Immature natural killer cell (primary cell): ENCODE data around the gene C21orf91. TPM values are rescaled to one million over a fixed set of nuclear protein-coding genes. Genes with fewer than 3 reads are reported as not detected.

Source experiments
- DNase-seq, 3 donors: peaks; one replicate each; pipeline ENCODE4 v3.0.0; 2022; ENCODE audit warnings: mixed read lengths in 1 of 3
- H3K27ac Mint-ChIP-seq, 6 donors: one replicate each; pipeline ENCODE4 v1.8.0; 2020; ENCODE audit warnings: mixed read lengths in 6 of 6, mild to moderate bottlenecking in 5 of 6, inconsistent platforms in 4 of 6, moderate library complexity in 3 of 6
- H3K27me3 Mint-ChIP-seq, 3 donors: one replicate each; pipeline ENCODE4 v1.8.0; 2020 to 2021; ENCODE audit warnings: low read depth in 3 of 3, mild to moderate bottlenecking in 3 of 3, mixed read lengths in 3 of 3, moderate library complexity in 3 of 3, inconsistent platforms in 1 of 3
- H3K36me3 Mint-ChIP-seq, 3 donors: one replicate each; pipeline ENCODE4 v1.8.0; 2020; ENCODE audit warnings: mixed read lengths in 3 of 3, inconsistent platforms in 2 of 3, mild to moderate bottlenecking in 2 of 3
- H3K4me1 Mint-ChIP-seq, 2 donors: one replicate each; pipeline ENCODE4 v1.8.0; 2020; ENCODE audit warnings: inconsistent platforms in 2 of 2, mild to moderate bottlenecking in 2 of 2, mixed read lengths in 2 of 2, moderate library complexity in 1 of 2
- H3K4me3 Mint-ChIP-seq, 5 donors: one replicate each; pipeline ENCODE4 v1.8.0; 2020; ENCODE audit warnings: mild to moderate bottlenecking in 5 of 5, mixed read lengths in 5 of 5, inconsistent platforms in 3 of 5, moderate library complexity in 3 of 5
- H3K9me3 Mint-ChIP-seq, 6 donors: one replicate each; pipeline ENCODE4 v1.8.0; 2020; ENCODE audit warnings: mild to moderate bottlenecking in 6 of 6, mixed read lengths in 6 of 6, inconsistent platforms in 4 of 6, moderate library complexity in 3 of 6
- polyA plus RNA-seq, 3 donors: library from polyadenylated mRNA; unstranded; fragments of 300-500 nt; fragmentation: Illumina TruSeq; gene quantifications; one replicate each; pipeline ENCODE4 v1.2.3, GENCODE V29; 2021

Gene C21orf91
- polyA plus RNA-seq, 3 donors from 2014 or later, result 29.5 to 41.3 (median 39.6) TPM

DNA sequence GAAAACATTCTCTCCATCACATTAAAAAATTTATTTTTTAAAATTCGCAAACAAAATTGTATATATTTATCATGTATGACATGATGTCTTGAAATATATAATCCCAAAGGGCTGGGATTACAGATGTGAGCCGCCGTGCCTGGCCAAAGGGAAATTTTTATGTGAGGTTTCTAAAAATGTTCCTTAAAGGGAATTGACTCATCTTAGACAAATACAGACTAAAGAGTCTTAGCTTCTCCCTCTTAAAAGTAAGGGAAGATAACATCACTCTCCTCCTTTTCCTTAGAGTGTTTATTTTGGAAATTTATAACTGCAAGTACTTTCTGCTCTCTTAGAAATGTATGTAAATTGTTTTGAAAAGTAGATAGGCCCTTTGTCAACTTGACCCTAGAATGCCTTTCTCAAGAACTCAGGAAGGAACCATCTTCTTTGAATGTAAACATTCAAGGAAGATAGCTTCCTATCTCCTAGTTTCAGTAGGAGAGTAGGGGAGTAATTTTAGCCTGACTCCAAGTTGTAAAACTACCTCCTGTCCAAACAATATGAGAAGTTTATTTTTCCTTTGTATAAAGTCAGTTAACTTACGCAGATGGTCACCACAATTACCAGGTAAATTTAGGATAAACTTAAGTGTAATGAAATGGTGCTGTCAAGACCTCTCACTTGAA, 59.5 kb downstream of the C21orf91 start:
- Mint-ChIP-seq H3K4me3 (no peak overlapping the region), H3K4me1 (no peaks in the 10 kb centered on the region), H3K9me3 (no peaks in the 10 kb centered on the region), H3K36me3 (no peaks in the 10 kb centered on the region), H3K27me3 (peaks cover 0 to 5% (median 2%) of the 10 kb centered on the region in 3 donors), H3K27ac (no peak overlapping the region)
- no peak for DNase-seq

DNA sequence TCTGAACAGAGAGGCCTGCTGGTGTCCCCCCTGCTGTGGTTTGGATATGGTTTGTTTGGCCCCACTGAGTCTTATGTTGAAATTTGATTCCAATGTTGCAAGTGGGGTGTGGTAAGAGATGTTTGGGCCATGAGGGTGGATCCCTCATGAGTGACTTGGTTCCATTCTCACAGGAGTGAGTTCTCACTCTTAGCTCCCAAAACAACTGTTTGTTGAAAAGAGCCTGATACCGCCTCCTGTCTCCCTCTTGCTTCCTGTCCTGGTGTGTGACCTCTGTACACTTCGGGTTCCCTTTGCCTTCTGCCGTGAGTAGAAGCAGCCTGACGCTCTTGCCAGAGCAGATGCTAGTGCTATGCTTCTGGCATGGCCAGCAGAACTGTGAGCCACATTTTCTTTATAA, 60.5 kb downstream of the C21orf91 start:
- H3K27ac Mint-ChIP-seq, result peak overlapping the region in 1 of 6 donors; percentile 40
- no peak for DNase-seq
- H3K36me3 Mint-ChIP-seq, result no peaks in the 10 kb centered on the region
- no peaks in the 10 kb centered on the region for H3K4me1 Mint-ChIP-seq
- peaks cover 0 to 5% (median 2%) of the 10 kb centered on the region in 3 donors for H3K27me3 Mint-ChIP-seq
- no peak overlapping the region for H3K4me3 Mint-ChIP-seq
- H3K9me3 Mint-ChIP-seq, result no peaks in the 10 kb centered on the region

DNA sequence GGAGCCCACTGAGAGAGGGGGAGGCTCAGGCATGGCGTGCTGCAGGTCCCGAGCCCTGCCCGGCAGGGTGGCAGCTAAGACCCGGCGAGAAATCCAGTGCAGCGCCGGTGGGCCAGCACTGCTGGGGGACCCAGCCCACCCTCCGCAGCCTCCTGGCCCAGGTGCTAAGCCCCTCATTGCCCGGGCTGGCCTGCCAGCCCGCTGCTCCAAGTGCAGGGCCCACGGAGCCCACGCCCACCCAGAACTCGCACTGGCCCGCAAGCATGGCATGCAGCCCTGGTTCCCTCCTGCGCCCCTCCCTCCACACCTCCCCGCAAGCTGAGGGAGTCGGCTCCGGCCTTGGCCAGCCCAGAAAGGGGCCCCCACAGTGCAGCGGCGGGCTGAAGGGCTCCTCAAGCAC, 61.5 kb downstream of the C21orf91 start:
- Mint-ChIP-seq H3K27ac (no peak overlapping the region), H3K4me3 (no peak overlapping the region), H3K9me3 (no peaks in the 10 kb centered on the region), H3K27me3 (peaks cover 0 to 5% (median 2%) of the 10 kb centered on the region in 3 donors), H3K4me1 (no peaks in the 10 kb centered on the region), H3K36me3 (no peaks in the 10 kb centered on the region)
- no peak for DNase-seq

DNA sequence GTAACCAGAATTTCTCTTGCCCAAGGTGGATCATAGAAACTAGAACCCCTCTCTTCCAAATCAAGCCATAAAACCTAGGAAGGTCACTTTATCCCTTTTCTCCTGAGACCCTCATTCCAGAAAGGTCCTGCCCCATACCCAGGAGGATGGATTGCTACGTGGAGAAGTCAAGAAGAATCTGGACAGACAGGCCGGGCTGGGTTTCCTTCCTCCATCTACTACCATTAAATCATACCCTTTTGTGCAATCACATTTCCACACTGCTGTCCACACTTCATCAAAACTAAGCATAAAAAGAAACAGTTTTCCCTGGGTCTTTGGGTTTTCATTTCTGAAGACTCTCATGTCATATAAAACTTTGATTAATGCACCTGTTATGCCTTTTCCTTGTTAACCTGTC, 65.4 kb downstream of the C21orf91 start:
- H3K4me1 Mint-ChIP-seq, result no peaks in the 10 kb centered on the region
- no peaks in the 10 kb centered on the region for H3K36me3 Mint-ChIP-seq
- H3K4me3 Mint-ChIP-seq, result no peak overlapping the region
- H3K9me3 Mint-ChIP-seq, result peaks cover 0 to 3% (median 0%) of the 10 kb centered on the region in 6 donors
- peak overlapping the region in 1 of 6 donors; percentile 7 for H3K27ac Mint-ChIP-seq
- DNase-seq, result no peak
- H3K27me3 Mint-ChIP-seq, result peaks cover 1 to 5% (median 5%) of the 10 kb centered on the region in 3 donors

DNA sequence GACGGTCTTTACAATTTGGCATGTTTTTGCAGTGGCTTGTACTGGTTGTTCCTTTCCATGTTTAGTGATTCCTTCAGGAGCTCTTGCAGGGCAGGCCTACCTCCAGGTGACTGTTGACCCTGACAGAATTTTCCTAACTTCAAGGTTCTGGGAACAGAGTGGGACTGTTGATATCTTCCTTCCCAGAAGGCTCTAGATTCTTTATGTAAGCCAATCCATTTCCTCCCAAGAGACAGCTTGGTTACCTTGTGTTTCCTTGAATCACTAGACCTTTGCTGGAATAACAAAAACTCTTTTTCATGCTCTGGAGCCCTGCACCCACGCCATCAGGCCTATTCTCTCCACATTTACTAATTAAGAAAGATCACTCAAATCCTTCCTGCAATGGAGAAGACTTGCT, 67.0 kb downstream of the C21orf91 start:
- no peaks in the 10 kb centered on the region for H3K36me3 Mint-ChIP-seq
- H3K4me3 Mint-ChIP-seq, result no peak overlapping the region
- peaks cover 1 to 5% (median 5%) of the 10 kb centered on the region in 3 donors for H3K27me3 Mint-ChIP-seq
- H3K4me1 Mint-ChIP-seq, result no peaks in the 10 kb centered on the region
- H3K9me3 Mint-ChIP-seq, result peaks cover 0 to 3% (median 0%) of the 10 kb centered on the region in 6 donors
- DNase-seq, result no peak
- no peak overlapping the region for H3K27ac Mint-ChIP-seq

DNA sequence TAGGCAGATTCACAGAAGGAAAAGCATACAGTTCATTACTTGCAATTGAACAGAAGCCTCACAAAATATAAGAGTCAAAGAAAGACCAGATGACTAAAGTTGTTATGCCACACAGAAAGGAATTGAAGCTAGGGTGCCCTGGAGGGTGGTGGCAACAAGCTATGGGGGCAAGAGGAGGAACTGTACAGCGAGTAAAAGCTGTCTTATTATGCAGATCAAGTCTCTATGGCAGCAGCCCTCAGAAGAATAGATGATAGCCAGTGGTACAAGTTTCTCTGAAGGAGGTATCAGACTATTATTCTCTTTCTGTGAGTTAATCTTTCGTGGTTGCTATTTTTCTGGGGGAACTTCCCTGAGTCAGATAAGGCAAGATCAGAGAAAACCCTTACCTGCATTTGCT, 72.2 kb downstream of the C21orf91 start:
- Mint-ChIP-seq H3K27me3 (peaks cover 1 to 5% (median 3%) of the 10 kb centered on the region in 3 donors), H3K4me1 (no peaks in the 10 kb centered on the region), H3K4me3 (no peak overlapping the region), H3K9me3 (peaks cover 0 to 3% (median 0%) of the 10 kb centered on the region in 6 donors), H3K27ac (no peak overlapping the region), H3K36me3 (peaks cover 0 to 3% (median 0%) of the 10 kb centered on the region in 3 donors)
- DNase-seq, result no peak

DNA sequence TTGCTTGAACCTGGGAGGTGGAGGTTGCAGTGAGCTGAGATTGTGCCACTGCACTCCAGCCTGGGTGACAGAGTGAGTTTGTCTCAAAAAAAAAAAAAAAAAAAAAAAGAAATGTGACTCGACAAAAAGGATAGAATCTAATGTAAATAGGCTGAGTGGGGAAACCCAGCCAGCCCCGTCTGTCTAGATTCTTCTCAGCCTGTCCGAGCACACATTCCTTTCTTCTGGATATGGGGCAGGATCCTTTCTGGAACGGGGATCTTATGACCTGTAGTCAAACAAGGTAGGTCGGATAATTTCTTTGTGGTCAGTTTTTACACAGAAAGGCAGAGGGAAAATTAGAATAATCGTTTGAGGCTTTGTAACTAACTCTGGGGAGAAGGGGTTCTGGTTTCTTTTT, 74.1 kb downstream of the C21orf91 start:
- Mint-ChIP-seq H3K4me3 (no peak overlapping the region), H3K4me1 (no peaks in the 10 kb centered on the region), H3K36me3 (peaks cover 0 to 6% (median 3%) of the 10 kb centered on the region in 3 donors), H3K9me3 (peaks cover 0 to 3% (median 0%) of the 10 kb centered on the region in 6 donors), H3K27ac (no peak overlapping the region), H3K27me3 (peaks cover 1 to 5% (median 4%) of the 10 kb centered on the region in 3 donors)
- no peak for DNase-seq

DNA sequence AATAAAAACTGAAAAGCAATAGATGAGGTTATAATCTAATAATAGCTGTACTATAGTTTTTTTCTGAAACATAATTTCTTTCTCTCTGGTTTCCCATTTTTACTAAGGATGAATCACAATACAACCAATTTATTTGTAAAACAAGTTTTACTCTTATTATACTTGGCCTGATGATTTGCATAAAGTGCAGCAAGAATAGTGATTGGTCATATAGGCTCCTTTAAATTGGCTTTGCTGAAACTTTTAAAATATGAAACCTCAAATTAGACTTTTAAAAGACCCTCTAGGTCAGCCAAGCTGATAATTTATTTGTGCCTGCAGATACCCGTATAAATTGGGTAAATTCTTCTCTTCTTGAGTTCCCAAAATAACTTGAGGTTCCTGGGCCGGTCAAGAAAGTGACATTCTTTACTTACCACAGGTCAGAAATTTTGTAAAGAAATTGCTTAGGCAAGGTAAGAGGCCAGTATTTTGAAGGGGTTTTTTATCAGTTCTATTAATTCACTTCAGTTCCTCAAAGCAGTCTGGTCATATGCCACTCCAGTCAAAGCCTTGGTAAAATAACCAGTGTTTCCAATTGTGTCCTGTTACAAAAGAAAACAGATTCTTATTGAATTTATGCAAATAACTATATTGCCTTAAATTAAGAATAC, 76.1 kb downstream of the C21orf91 start:
- Mint-ChIP-seq H3K27me3 (peaks cover 0 to 4% (median 2%) of the 10 kb centered on the region in 3 donors), H3K4me3 (no peak overlapping the region), H3K4me1 (no peaks in the 10 kb centered on the region), H3K36me3 (peaks cover 0 to 6% (median 3%) of the 10 kb centered on the region in 3 donors), H3K27ac (no peak overlapping the region), H3K9me3 (peaks cover 0 to 3% (median 0%) of the 10 kb centered on the region in 6 donors)
- no peak for DNase-seq

DNA sequence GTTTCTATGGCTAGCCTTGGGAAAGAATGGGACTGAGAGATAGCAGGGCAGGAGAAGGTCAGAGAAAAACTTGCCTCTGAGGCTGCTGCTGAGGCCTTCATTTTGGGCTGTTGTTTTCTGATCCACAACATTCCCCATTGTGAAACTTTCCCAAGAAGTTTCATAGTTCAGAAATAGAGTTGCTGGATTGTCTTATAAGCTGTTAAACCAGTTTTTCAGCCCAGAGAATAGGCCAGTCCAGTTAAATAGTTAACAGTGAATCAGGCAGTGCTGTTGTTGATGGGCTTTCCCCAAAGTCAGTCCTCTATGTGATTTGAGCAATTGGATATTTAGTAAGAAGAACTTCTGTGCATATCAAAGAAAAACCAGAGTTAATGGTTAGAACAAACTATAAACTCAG, 77.0 kb downstream of the C21orf91 start:
- H3K27me3 Mint-ChIP-seq, result peaks cover 0 to 4% (median 2%) of the 10 kb centered on the region in 3 donors
- no peak overlapping the region for H3K27ac Mint-ChIP-seq
- H3K4me1 Mint-ChIP-seq, result no peaks in the 10 kb centered on the region
- peaks cover 0 to 3% (median 0%) of the 10 kb centered on the region in 6 donors for H3K9me3 Mint-ChIP-seq
- DNase-seq, result no peak
- H3K4me3 Mint-ChIP-seq, result no peak overlapping the region
- peaks cover 0 to 6% (median 3%) of the 10 kb centered on the region in 3 donors for H3K36me3 Mint-ChIP-seq

Other genes with a start within 250 kb of the C21orf91 start
- gene BTG3, start 206.5 kb downstream of the C21orf91 start, polyA plus RNA-seq, result 1 to 10 TPM; 6.4 to 9.2 (median 7.4) TPM